AG09319 (cell line): ENCODE measurements around the gene TMEM108.

ENCODE experiments used
- DNase-seq: peaks from one replicate; pipeline ENCODE4 v3.0.0-alpha.2; 2010; ENCODE audit warnings: low read depth; ENCODE audit errors: extremely low read depth
- TF ChIP-seq, protein P1 (sequence below): IDR thresholded peaks from 2 replicates; pipeline ENCODE4 v1.5.1; 2011; ENCODE audit warnings: low read depth, mild to moderate bottlenecking, inconsistent platforms, low read length, moderate library complexity

TMEM108 gene

DNA sequence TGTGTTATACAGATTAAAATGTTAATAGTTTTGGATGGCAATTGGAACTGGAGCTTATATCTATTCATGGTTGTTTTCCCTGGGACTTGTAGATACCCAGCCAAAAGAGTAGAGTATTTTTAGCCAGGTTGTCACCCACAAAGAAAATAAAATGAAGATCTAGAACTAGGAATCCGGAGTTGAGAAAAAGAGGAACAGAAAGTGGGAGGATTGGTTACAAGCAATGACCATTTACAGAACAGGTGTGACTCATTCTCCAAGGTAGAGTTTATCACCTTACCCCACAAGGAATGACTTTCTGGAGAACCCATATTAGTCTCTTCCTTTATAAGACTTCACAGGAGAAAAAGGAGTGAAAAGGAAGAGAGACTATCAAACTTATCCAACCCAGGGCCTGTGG lies 99.8 kb downstream of the TMEM108 start:
- TF ChIP-seq, protein P1, sequence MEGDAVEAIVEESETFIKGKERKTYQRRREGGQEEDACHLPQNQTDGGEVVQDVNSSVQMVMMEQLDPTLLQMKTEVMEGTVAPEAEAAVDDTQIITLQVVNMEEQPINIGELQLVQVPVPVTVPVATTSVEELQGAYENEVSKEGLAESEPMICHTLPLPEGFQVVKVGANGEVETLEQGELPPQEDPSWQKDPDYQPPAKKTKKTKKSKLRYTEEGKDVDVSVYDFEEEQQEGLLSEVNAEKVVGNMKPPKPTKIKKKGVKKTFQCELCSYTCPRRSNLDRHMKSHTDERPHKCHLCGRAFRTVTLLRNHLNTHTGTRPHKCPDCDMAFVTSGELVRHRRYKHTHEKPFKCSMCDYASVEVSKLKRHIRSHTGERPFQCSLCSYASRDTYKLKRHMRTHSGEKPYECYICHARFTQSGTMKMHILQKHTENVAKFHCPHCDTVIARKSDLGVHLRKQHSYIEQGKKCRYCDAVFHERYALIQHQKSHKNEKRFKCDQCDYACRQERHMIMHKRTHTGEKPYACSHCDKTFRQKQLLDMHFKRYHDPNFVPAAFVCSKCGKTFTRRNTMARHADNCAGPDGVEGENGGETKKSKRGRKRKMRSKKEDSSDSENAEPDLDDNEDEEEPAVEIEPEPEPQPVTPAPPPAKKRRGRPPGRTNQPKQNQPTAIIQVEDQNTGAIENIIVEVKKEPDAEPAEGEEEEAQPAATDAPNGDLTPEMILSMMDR = no peak
- no peak for DNase-seq

DNA sequence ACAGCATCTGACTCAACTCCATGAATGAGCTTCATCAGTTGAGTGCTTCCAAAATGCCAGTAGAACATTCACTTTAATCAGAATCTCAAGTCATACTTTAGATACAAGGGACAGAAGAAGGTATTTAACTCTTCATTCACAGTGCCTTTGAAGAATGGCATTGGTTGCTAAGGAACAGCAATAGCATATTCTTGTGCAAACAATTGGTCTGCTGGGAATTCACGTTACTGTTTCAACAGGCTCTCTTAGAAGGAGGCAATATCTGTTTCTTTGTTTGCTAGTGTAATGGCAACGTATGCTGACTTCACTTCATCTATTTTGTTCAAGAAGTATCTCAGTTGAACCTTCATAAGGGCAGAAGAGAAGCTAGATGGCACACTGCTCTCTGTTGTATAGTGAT lies 113.9 kb downstream of the TMEM108 start:
- TF ChIP-seq, protein P1 = no peak

DNA sequence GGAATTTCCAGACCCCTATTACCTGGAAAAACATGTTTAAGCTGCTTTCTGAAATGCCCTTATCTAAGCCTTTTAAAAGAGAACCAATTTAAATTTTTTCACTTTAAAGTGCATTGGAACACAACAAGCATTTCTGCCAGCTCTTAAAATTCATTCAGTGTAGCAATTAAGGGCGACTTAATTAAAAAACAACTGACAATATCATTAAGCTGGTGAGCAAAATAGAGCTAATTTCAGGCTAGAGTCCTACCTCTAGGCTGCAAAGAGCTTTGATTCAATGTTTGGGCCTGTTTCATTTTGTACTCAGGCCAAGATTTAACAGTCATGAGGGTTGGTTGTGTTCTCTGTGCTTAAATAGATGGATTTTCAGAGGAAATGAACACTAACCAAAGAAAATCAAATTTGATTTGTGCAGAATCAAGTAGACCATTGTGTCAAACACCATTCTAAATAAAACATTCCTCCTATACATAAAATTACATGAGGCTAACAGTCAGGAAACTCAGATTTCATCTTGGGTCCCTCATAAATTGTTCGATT lies 114.6 kb downstream of the TMEM108 start:
- no peak for DNase-seq
- TF ChIP-seq, protein P1 = no peak

More for the DNA sequence above, 113.9 kb downstream of the TMEM108 start:
- DNase-seq = no peak

DNA sequence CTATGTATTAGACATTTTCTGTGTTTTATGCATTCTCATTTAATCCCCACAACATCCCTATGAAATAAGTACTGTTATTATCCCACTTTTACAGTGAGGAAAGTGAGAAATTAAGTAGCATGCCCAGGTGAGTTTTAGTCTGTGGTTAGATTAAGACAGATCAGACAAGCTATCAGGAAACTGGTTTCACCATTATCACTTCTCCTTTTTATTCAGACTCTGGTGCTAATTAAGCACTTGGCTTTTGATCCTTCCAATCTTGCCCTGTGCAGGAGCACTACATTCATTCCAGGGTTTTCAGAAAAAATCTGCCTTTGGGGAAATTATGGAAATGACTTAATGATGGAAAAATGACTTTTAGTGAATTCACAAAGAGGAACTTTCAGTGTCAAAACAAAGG lies 115.2 kb downstream of the TMEM108 start:
- TF ChIP-seq, protein P1 = no peak
- DNase-seq = no peak

DNA sequence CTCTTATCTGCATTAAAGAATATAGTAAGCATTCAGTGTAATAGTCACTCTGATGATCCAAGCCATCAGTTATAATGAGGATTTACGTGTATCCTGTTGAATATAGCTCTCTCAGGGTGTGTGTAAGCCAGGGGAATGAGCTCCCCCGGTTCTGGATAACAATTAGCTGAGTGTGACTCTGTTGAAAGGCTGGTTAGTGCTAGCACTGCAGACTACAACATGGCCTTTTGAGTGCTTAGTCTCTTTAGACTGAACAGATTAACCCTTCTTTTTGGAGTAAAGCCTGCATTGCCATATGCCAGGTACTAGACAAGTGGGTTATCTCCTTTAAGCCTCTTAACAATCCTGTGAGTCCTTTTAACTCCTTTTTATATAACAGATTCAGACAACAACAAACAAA lies 119.5 kb downstream of the TMEM108 start:
- TF ChIP-seq, protein P1 = no peak
- no peak for DNase-seq

DNA sequence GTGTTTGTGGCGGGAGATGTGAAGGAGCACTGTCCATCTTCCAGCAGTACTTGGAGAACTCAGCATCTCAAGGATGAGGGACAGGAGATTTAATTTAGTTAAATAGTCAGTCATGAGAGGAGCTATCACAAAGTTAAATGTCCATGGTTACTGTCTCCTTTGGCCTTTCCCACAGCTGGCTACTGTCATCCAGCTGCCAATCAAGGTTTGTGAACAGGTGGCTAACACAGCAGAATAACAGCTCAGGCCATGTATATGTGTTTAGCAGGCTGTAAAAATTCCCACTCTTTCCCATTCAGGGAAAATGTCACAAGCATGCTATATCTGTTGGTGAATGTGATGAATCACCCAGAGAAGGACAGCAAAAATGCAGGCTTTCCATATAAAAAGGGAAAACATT lies 120.5 kb downstream of the TMEM108 start:
- DNase-seq = no peak
- TF ChIP-seq, protein P1 = no peak

DNA sequence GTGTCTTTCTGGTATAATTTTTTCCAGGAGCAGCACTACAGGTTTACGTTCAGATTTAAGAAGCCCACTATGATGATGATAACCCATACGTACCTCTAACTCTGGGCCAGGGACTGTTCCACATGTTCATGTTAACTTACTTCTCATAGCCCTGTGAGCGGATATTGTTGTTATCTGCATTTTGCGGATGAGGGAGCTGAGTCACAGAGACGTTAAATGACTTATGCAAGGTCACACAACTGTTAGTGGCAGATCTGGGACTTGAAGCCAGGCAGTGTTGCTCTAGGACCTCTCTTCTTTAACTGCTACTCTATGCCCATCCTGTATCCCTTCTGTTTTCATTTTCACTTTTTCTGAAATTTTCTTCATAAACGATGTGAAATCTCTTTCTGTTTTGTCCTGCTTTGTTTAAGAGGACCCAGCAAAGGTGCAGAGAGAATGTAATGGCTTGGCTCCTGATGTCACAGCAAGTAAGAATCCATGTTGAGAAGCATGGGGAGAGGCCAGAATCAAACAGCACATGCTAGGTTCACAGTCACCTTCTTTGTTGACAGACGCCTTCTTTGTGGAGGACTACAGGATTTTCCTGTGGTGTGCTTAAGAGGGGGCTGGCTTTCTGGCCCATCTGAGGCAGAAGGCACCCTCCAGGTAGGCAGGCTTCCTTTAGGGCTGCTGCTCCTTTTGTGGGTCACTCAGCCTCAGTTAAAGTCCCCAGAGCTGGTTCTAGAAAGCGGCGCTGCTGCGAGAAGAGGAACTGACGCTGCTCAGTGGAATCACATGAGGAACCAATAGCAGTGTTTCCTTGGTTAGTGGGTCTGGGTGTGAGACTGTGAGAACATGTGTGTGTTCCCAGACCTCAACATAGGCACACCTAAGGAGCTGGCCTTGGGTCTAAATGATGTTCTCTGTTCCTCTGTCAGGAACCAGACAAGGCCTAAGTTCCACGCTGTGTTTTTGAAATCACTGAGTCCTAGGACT lies 121.6 kb downstream of the TMEM108 start:
- DNase-seq = no peak
- TF ChIP-seq, protein P1 = no peak
